Hepatocyte (in vitro differentiated cells): ENCODE measurements around the gene CELA1.

Experiments used
- EZH2 ChIP-seq: fragments of 200-600 bp; sonication (generic); IDR thresholded peaks from 2 replicates; pipeline ENCODE4 v1.6.1; 2016; ENCODE audit warnings: antibody characterized with exemption, mild to moderate bottlenecking, borderline replicate concordance
- EZH2phosphoT487 ChIP-seq: fragments of 200-600 bp; sonication (generic); IDR thresholded peaks from one replicate; pipeline ENCODE4 v1.6.1; 2018; ENCODE audit warnings: antibody characterized with exemption, mild to moderate bottlenecking, low read depth, moderate library complexity; ENCODE audit not compliant: unreplicated experiment, severe bottlenecking
- TF ChIP-seq, protein P1 (sequence below): fragments of 200-600 bp; sonication (generic); IDR thresholded peaks from 2 replicates; pipeline ENCODE4 v1.5.1; 2016; ENCODE audit warnings: antibody characterized with exemption, mild to moderate bottlenecking; ENCODE audit not compliant: poor library complexity

DNA sequence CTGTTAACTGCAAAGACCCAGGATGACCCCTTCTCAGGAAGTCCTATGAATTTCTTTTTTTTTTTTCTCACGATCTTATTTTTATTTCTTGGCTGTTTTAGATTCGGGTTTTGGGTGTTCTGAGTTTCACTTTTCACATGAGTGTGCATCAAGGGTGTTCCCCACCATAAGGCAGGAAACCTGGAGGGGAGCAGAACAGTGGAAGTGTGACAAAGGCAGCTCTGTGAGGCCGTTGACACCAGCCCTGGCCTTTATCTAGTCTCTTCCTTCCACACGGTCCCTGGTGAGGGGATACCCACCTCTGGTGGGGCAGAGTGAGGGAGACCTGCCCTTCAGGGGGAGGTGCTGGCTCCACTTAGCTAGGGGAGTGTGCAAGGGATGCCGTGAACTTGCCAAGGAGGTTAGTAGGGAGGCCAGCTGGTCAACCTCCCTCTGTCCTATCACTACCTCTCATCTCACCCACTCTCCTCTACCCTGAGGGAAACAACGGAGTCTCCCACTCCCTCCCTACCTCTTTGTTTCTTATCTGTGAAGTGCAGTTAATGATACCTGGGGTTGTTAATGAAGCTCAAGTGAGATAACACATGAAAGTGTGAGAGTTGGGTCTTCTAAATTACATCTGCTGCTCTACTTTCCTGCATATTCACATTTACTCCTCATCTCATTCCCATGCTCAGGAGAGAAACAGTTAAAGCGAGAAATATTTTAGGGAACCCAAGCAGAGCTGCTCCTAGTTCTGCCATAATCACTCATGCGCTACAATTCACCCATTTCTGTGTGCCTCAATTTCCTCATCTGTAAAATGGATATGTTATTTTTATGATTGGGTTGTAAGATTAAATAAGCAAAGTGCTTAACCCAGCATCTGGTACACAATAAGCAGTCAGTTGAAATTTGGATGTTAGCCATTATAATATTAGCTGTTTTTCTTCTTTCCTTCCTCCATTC is 49.1 kb upstream of the CELA1 start:
- TF ChIP-seq EZH2phosphoT487: no peak
- TF ChIP-seq, protein P1, sequence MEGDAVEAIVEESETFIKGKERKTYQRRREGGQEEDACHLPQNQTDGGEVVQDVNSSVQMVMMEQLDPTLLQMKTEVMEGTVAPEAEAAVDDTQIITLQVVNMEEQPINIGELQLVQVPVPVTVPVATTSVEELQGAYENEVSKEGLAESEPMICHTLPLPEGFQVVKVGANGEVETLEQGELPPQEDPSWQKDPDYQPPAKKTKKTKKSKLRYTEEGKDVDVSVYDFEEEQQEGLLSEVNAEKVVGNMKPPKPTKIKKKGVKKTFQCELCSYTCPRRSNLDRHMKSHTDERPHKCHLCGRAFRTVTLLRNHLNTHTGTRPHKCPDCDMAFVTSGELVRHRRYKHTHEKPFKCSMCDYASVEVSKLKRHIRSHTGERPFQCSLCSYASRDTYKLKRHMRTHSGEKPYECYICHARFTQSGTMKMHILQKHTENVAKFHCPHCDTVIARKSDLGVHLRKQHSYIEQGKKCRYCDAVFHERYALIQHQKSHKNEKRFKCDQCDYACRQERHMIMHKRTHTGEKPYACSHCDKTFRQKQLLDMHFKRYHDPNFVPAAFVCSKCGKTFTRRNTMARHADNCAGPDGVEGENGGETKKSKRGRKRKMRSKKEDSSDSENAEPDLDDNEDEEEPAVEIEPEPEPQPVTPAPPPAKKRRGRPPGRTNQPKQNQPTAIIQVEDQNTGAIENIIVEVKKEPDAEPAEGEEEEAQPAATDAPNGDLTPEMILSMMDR: no peak
- TF ChIP-seq EZH2: no peak
